GM12801 (cell line): Measurements from ENCODE around the gene TLX1.

Experiments
- TF ChIP-seq, protein P1 (sequence below): IDR thresholded peaks from one replicate; pipeline ENCODE4 v1.5.1; 2011; ENCODE audit warnings: control low read depth; ENCODE audit not compliant: insufficient read length; ENCODE audit errors: extremely low read depth

The TLX1 gene

DNA sequence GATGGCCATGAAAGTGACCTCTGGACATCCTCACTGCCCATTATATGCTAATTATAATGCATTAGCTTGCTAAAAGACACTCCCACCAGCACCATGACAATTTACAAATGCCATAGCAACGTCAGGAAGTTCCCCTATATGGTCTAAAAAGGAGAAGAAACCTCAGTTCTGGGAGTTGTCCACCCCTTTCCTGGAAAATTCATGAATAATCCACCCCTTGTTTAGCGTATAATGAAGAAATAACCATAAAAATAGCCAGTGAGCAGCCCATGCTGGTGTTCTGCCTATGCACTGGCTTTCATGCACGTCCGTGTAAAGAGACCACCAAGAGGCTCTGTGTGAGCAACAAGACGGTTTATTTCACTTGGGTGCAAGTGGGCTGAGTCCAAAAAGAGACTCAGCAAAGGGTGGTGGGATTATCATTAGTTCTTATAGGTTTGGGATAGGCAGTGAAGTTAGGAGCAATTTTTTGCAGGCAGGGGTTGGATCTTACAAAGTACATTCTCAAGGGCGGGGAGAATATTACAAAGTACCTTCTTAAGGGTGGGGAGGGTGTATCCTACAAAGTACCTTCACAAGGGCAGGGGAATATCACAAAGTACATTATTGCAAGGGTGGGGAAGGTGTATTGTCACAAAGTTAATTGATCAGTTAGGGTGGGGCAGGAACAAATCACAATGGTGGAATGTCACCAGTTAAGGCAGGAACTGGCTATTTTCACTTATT lies 52.5 kb downstream of the TLX1 start:
- TF ChIP-seq, protein P1, sequence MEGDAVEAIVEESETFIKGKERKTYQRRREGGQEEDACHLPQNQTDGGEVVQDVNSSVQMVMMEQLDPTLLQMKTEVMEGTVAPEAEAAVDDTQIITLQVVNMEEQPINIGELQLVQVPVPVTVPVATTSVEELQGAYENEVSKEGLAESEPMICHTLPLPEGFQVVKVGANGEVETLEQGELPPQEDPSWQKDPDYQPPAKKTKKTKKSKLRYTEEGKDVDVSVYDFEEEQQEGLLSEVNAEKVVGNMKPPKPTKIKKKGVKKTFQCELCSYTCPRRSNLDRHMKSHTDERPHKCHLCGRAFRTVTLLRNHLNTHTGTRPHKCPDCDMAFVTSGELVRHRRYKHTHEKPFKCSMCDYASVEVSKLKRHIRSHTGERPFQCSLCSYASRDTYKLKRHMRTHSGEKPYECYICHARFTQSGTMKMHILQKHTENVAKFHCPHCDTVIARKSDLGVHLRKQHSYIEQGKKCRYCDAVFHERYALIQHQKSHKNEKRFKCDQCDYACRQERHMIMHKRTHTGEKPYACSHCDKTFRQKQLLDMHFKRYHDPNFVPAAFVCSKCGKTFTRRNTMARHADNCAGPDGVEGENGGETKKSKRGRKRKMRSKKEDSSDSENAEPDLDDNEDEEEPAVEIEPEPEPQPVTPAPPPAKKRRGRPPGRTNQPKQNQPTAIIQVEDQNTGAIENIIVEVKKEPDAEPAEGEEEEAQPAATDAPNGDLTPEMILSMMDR = no peak
